Fibroblast of lung (primary cell): ENCODE measurements around the gene SLC6A8. TPM values are rescaled to one million over a fixed set of nuclear protein-coding genes. Genes with fewer than 3 reads are reported as not detected.

Experiments used
- DNase-seq, 2 donors: peaks; one replicate each; pipeline versions ENCODE4 v3.0.0 to v3.0.0-alpha.2; 2010; ENCODE audit warnings: low read depth in 2 of 2
- H2AFZ ChIP-seq: 2 replicates; pipeline ENCODE4 v1.5.1; 2012; ENCODE audit warnings: low read length, control low read depth, inconsistent platforms
- H3K27ac ChIP-seq: 2 replicates; pipeline ENCODE4 v1.5.1; 2011; ENCODE audit warnings: low read length, control low read depth; ENCODE audit not compliant: insufficient read depth
- H3K27me3 ChIP-seq: 2 replicates; pipeline ENCODE4 v1.5.1; 2011; ENCODE audit warnings: mild to moderate bottlenecking, low read length; ENCODE audit not compliant: control insufficient read depth, insufficient read depth
- H3K36me3 ChIP-seq: 2 replicates; pipeline ENCODE4 v1.5.1; 2011; ENCODE audit warnings: low read length; ENCODE audit not compliant: control insufficient read depth, insufficient read depth
- H3K4me1 ChIP-seq: 2 replicates; pipeline ENCODE4 v1.5.1; 2011; ENCODE audit warnings: low read length; ENCODE audit not compliant: control insufficient read depth, insufficient read depth; ENCODE audit errors: extremely low read depth
- H3K4me2 ChIP-seq: 2 replicates; pipeline ENCODE4 v1.5.1; 2011; ENCODE audit warnings: low read length, control low read depth; ENCODE audit not compliant: insufficient read depth; ENCODE audit errors: extremely low read depth
- H3K4me3 ChIP-seq, 4 experiments: fragments of 200-600 bp in 1 of 4; sonication (generic) in 1 of 4; replicated peaks in 1 of 4; 2 replicates each; pipeline ENCODE4 v1.5.1; 2011 to 2016; ENCODE audit warnings: low read length in 4 of 4, low read depth in 3 of 4, mild to moderate bottlenecking in 3 of 4, control low read depth in 2 of 4, inconsistent platforms in 1 of 4, mixed read lengths in 1 of 4; ENCODE audit not compliant: insufficient read depth in 1 of 4; ENCODE audit errors: control extremely low read depth in 1 of 4
- H3K79me2 ChIP-seq: 2 replicates; pipeline ENCODE4 v1.5.1; 2012; ENCODE audit warnings: mild to moderate bottlenecking, low read length, inconsistent platforms; ENCODE audit not compliant: control insufficient read depth, insufficient read depth
- H3K9ac ChIP-seq: 2 replicates; pipeline ENCODE4 v1.5.1; 2011; ENCODE audit warnings: mild to moderate bottlenecking, low read length, control low read depth; ENCODE audit not compliant: insufficient read depth
- H3K9me3 ChIP-seq: 2 replicates; pipeline ENCODE4 v1.5.1; 2012; ENCODE audit warnings: low read depth, low read length; ENCODE audit not compliant: control insufficient read depth, insufficient read depth
- H4K20me1 ChIP-seq: 2 replicates; pipeline ENCODE4 v1.5.1; 2011; ENCODE audit warnings: low read length; ENCODE audit not compliant: control insufficient read depth, insufficient read depth; ENCODE audit errors: extremely low read depth
- EZH2 ChIP-seq: IDR thresholded peaks from 2 replicates; pipeline ENCODE4 v1.5.1; 2012; ENCODE audit warnings: low read length, control low read depth, mild to moderate bottlenecking; ENCODE audit errors: missing control alignments
- polyA plus RNA-seq, 2 donors: library from polyadenylated mRNA; depleted of rRNA in 1 of 2; stranded (reverse) in 1 of 2; unstranded in 1 of 2; fragments of >200 nt; gene quantifications; 2 replicates each; pipeline ENCODE4 v1.2.1, GENCODE V29; 2011 to 2012; ENCODE audit warnings: missing spikeins in 1 of 2
- total RNA-seq: library from RNA; depleted of rRNA; stranded (reverse); fragments of >200 nt; gene quantifications from 2 replicates; pipeline ENCODE4 v1.2.1, GENCODE V29; 2014
- TF ChIP-seq, protein P1 (sequence below), 2 donors: IDR thresholded peaks in 1 of 2; conservative IDR thresholded peaks in 1 of 2; 1 replicate in 1 of 2; 2 replicates in 1 of 2; pipeline ENCODE4 v1.5.1; 2011 to 2012; ENCODE audit warnings: low read length in 2 of 2, control low read depth in 1 of 2, inconsistent platforms in 1 of 2, low read depth in 1 of 2, mild to moderate bottlenecking in 1 of 2

The SLC6A8 gene
- total and polyA plus RNA-seq, 2 donors (not counting 1 experiment from before 2014, with no cell fraction given): 7.7 to 11.1 TPM

GRCh38 chrX:153667956-153668396, 19.8 kb upstream of the SLC6A8 start:
- Histone ChIP-seq H4K20me1 (no peaks in the 10 kb centered on the region), H3K9me3 (no peaks in the 10 kb centered on the region), H3K27ac (no peak overlapping the region), H3K4me2 (no peak overlapping the region), H3K79me2 (no peaks in the 10 kb centered on the region), H3K9ac (no peak overlapping the region), H3K36me3 (no peaks in the 10 kb centered on the region), H3K27me3 (no peaks in the 10 kb centered on the region), H3K4me1 (no peaks in the 10 kb centered on the region), H2AFZ (no peak overlapping the region), H3K4me3 (no peak overlapping the region)
- TF ChIP-seq, protein P1, sequence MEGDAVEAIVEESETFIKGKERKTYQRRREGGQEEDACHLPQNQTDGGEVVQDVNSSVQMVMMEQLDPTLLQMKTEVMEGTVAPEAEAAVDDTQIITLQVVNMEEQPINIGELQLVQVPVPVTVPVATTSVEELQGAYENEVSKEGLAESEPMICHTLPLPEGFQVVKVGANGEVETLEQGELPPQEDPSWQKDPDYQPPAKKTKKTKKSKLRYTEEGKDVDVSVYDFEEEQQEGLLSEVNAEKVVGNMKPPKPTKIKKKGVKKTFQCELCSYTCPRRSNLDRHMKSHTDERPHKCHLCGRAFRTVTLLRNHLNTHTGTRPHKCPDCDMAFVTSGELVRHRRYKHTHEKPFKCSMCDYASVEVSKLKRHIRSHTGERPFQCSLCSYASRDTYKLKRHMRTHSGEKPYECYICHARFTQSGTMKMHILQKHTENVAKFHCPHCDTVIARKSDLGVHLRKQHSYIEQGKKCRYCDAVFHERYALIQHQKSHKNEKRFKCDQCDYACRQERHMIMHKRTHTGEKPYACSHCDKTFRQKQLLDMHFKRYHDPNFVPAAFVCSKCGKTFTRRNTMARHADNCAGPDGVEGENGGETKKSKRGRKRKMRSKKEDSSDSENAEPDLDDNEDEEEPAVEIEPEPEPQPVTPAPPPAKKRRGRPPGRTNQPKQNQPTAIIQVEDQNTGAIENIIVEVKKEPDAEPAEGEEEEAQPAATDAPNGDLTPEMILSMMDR (conservative IDR thresholded peaks at IDR 0.05 in 1 of 2, IDR thresholded peaks at IDR 0.05 in 1 of 2; ENCODE audit: low read depth in 1 of 2, low read length in 2 of 2): peak; percentile 62 to 65
- TF ChIP-seq EZH2: no peak
- DNase-seq: peak; percentile 56 to 76

DNA sequence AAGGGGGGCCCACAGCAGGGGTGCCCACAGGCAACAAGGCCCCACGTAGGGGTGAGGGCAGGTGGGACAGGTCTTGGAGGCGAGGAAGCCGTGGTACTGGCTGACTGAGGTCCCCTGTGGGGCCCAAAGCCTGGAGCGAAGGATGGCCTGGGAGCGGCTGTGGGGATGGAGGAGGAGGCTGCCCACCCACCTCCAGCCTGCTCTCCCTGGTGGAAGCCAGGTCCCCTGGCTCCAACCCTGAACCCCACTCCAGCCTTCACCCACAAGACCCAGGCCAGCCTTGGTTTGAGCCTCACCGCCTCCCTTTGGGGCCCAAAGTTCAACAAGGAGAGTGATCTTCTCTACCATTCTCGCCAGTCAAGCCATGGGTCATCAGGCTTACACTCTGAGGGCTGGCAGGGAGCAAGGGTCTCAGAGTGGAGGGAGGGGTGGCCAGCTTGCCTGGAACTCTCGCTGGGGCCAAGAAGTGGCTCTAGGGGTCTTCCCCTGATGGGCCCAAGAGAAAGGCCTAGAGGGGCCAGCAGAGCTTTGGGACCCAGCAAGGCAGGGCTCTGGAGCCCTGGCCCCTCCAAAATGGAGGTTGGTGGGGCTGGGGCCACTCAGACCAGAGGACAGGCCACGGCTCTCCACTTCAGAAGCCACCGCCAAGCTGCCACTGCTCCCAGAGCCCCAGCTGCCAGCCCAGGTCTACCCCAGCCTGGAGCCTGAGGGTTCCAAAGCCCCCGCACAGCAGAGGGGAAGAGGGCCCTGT, 19.1 kb upstream of the SLC6A8 start:
- no peaks in the 10 kb centered on the region for H4K20me1 ChIP-seq
- no peak for DNase-seq
- no peaks in the 10 kb centered on the region for H3K4me1 ChIP-seq
- no peak overlapping the region for H3K27ac ChIP-seq
- H3K79me2 ChIP-seq: no peaks in the 10 kb centered on the region
- no peak overlapping the region for H3K9ac ChIP-seq
- H3K36me3 ChIP-seq: no peaks in the 10 kb centered on the region
- no peak overlapping the region for H2AFZ ChIP-seq
- no peak for TF ChIP-seq EZH2
- TF ChIP-seq, protein P1 (conservative IDR thresholded peaks at IDR 0.05 in 1 of 2, IDR thresholded peaks at IDR 0.05 in 1 of 2; ENCODE audit: low read depth in 1 of 2, low read length in 2 of 2): no peak
- no peaks in the 10 kb centered on the region for H3K27me3 ChIP-seq
- no peaks in the 10 kb centered on the region for H3K9me3 ChIP-seq
- no peak overlapping the region for H3K4me2 ChIP-seq
- H3K4me3 ChIP-seq: no peak overlapping the region

- Histone ChIP-seq H3K36me3 (no peaks in the 10 kb centered on the region), H3K9ac (no peak overlapping the region), H4K20me1 (no peaks in the 10 kb centered on the region), H3K4me3 (no peak overlapping the region), H3K4me2 (no peak overlapping the region), H3K79me2 (no peaks in the 10 kb centered on the region), H3K27me3 (no peaks in the 10 kb centered on the region), H2AFZ (no peak overlapping the region), H3K4me1 (no peaks in the 10 kb centered on the region), H3K9me3 (no peaks in the 10 kb centered on the region), H3K27ac (no peak overlapping the region)
- no peak for TF ChIP-seq EZH2
- TF ChIP-seq, protein P1 (conservative IDR thresholded peaks at IDR 0.05 in 1 of 2, IDR thresholded peaks at IDR 0.05 in 1 of 2; ENCODE audit: low read depth in 1 of 2, low read length in 2 of 2): peak; percentile 49 to 56
- DNase-seq: no peak
Observed at GRCh38 chrX:153669174-153669890, 18.4 kb upstream of the SLC6A8 start.
